Measurements from ENCODE around the gene MAPK1. TPM values are rescaled to one million over a fixed set of nuclear protein-coding genes. Genes with fewer than 3 reads are reported as not detected.
"Not testable (repeated sequence)": the region's sequence is repeated elsewhere in the genome, so short reads cannot be mapped to it uniquely, and the experiment has no call there.

Gene MAPK1
- total RNA-seq, 1 experiment from 2014 or later: 24.6 TPM

DNA sequence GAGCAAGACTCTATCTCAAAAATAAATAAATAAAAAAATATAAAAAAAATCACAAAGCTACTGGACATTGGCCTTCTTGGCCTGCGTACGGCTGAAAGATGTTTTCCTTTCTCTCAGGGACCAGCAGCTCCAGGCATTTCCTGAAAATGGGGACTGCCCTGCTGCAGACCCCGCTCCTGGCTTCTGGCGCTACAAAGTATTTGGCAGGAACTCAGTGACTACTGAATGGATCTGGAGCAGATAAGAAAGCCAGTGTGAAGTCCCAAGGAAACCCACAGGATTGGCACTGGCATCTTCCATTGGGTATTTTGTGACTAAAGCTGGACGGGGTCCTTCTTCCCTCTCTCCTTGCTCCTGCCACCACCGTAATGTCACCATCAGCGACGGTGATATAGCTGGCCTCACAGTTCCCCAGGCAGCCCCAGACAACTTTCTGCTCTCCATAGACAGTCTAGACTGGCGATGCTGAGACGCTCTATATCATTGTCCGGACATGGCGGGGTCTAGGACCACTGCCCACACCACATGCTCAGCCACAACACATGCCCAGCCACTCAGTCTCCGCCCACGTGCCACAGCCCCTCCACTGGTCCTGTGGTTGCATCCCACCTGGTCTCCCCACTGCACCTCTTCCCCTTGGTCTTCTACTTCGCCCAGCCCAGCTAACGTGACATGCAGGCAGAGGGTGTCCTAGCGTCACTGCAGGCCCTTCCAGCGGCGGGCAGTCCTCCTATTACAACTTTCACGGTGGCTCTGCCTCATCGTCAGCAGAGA is 109.2 kb downstream of the MAPK1 start:
- DNase-seq (ENCODE audit: low spot score): no peak

DNA sequence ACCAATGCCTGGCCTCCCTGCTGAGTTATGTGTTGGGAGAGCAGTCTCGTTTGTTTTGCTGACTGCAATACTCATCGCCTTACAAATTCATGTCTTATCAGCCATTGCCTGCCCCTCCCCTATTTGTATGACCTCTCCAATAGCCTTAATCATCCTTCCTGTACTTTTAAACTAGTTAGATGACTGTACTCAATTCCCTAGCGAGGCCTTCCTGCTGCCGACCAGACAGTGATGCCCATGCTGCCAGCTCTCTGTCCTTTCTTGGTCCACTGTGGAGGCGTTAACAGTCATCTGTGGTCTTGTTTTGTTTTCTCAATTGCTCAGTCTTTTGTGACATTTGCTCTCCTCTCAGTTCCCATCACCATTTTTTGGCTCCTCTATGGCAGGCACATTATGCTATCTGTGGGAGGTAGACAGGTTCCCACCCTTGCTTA is 111.6 kb downstream of the MAPK1 start:
- no peak for DNase-seq (ENCODE audit: low spot score)

DNA sequence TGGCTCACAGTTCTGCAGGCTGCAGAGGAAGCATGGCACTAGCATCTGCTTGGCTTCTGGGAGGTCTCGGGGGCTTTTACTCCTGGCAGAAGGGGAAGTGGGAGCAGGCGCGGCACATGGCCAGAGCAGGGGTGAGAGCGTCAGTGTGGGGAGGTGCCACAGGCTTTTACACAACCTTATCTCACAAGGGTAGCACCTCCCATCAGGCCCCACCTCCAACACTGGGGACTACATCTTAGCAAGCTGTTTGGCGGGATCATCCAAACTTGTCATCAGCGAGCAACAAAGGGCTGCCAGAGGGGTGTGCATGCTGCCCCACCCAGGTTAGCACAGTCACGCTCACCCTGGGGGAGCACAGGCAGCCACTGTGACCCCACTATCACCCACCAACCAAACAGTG is 112.9 kb downstream of the MAPK1 start:
- no peak for DNase-seq (ENCODE audit: low spot score)

DNA sequence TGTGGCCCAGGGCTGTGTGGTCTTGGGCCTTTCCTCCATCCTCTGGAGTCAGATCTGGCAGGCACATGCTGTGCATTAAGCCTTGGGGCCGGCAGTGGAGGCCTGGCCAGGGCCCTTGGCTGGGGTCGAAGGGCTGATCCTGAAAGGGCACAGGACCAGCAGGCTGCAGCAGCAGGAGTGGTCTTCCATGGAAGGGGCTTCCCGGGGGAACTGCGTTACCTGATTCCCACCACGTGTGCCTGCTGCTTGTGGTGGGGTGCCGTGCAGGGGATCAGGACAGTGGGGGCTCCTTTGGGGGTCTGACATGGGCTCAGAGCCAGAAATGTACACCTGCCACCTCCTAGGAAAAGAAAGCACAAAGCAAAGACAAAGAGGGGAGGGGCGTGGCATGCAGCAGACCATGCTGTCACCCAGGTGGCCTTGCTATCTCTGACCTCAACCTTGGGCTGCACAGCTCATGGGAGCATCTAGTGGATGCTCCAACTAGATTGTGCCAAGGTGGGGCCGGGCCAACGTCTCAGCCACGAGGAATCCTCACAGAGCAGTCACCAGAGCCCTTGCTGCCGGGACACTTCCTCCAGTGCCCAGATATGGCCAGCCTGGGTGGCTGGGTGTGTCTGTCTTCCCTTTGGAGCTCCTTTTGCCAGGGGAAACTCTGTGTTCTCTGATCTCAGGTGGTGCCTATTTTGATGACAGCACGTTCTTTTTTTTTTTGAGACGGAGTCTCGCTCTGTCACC is 113.9 kb downstream of the MAPK1 start:
- DNase-seq (ENCODE audit: low spot score): no peak

DNA sequence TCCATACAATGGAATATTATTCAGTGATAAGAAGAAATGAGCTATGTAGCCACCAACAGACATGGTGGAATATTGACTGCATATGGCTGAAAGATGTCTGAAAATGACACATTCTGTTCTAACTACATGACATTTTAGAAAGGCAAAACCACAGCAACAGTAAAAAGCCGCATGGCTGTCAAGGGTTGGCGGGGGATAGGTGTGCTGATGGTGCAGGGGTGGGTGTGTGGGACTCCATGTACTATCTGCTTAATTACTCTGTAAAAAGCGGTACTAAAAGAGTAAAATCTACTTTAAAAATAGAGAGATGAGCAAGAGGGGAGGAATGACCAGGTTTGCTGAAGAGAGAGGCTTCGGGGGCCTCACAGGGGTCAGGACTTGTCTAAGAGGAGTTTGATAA is 115.2 kb downstream of the MAPK1 start:
- no peak for DNase-seq (ENCODE audit: low spot score)

DNA sequence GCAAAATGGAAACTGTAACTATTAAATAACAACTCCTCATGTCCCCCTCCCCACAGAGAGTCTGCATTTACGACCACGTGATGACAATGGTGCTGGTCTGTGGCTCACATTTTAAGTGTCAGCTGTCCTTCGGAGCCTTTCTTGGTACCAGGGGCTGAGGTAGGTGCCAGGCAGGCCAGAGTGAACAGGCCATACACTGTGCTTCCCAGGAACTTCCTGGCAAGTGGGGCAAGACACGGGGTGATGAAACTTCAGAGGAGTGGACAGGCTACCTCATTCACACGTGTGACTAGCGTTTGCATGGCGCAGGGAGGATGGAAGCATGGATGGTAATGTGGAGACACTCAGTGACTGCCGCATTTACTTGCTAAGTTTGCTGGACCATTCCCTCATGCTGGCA is 121.5 kb downstream of the MAPK1 start:
- no peak for DNase-seq (ENCODE audit: low spot score)

DNA sequence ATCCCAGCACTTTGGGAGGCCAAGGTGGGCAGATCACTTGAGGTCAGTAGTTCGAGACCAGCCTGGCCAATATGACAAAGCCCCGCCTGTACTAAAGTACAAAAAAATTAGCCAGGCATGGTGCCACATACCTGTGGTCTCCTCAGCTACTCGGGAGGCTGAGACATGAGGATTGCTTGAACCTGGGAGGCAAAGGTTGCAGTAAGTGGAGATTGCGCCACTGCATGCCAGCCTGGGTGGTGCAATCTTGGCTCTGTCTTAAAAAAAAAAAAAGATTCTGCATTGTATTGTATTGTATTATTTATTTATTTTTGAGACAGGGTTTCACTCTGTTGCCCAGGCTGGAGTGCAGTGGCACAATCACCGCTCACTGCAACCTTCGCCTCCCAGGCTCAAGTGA is 122.5 kb downstream of the MAPK1 start:
- DNase-seq (ENCODE audit: low spot score): not testable (repeated sequence)

DNA sequence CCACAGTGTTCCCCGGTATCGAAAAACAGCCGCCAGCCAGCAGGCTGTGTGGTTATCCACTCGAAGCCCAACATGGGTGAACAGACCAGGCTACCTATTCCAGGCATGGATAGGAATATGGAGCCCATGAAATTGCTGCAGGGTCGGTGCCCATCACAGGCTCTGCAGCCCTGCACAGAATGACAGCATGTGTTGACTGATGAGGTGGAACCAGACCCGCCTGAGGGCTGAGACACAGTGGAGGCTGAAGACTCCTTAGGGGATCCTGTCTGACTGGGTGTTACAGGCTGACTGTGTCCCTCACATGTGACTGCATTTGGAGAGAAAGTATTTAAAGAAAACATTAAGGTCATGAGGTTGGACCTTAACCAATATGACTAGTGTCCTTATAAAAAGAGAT is 125.7 kb downstream of the MAPK1 start:
- no peak for DNase-seq (ENCODE audit: low spot score)

DNA sequence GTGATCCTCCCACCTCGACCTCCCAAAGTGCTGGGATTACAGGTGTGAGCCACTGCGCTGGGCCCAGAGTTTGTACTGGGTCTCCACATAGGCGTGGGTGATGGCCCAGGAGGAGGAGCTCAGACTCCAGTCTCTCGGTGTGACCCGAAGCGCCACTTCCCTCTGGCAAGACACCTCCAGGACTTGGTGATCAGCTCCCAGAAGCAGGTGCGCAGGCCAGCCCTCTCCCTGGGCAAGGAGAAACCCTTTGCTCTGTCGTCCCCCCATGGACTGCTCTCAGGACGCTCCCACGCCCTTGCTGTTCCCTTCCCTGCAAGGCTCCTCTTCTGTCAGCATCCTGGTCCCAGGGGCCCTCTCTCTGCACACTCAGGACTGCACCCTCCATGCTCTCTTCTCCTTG is 126.4 kb downstream of the MAPK1 start:
- DNase-seq (ENCODE audit: low spot score): no peak

DNA sequence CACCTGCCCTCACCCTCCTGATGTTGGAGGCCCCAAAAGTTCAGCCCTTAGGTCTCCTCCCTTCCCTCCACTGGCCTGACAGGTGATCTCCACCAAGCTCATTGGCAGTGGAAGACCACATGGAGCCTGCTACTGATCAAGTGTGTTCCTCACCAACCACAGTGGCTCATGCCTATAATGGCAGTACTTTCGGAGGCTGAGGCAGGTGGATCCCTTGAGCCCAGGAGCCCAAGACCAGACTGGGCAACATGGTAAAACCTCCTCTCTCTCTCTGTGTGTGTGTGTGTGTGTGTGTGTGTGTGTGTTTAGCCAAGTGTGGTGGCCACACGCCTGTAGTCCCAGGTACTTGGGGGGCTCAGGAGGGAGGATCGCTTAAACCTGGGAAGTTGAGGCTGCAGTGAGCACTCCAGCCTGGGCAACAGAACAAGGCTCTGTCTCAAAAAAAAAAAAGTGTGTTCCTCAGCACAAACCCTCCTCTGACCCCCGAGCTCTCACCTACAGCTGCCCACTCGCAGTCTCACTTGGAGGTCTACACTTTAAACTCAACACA is 127.5 kb downstream of the MAPK1 start:
- no peak for DNase-seq (ENCODE audit: low spot score)

DNA sequence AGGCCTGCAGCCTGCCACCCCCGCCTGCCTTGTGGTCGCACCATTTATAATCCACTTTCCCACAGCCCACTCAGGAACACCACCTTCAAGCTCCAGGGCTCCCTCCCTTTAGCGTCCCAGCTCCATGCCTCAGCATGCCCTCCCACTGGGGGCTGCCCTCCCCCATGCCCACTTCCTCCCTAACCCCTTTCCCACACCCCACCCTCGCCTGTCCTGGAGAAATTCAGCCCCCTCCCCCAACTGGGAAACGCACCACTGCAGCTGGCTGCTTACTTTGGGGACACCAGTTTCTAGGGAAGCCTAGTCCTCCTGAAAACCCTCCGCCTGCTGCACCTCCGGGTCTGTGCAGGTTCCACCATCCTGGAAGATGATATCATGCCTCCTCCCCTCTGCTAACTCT is 128.5 kb downstream of the MAPK1 start:
- DNase-seq (ENCODE audit: low spot score): no peak

DNA sequence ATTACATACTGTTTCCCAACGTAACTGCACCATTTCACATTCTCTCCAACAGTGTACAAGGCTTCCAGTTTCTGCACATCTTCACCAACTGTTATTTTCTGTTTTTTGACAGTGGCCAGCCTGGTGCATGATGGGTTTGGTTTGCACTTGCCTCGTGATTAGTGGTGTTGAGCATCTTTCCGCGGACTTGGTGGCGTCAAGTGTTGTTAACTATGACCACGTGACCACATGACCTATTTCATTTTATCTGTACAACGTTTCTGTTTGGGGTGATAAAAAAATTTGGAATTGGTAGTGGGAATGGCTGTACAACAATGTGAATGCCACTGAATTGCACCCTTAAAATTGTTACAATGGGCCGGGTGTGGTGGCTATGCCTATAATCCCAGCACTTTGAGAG is 129.4 kb downstream of the MAPK1 start:
- DNase-seq (ENCODE audit: low spot score): no peak

DNA sequence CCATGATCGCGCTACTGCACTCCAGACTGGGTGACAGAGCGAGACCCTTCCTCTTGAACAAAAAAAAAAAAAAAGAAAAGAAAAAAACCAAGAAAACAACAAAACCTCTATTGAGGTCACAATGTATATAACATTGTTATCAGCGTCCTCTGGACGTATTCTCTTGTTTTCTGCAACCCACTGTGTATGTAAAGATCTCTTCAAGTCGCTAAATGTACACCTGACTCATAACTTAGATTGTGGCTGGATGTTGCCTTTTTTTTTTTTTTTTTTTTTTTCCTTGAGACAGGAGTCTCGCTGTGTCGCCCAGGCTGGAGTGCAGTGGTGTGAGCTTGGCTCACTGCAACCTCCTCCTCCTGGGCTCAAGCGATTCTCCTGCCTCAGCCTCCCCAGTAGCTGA is 130.5 kb downstream of the MAPK1 start:
- no peak for DNase-seq (ENCODE audit: low spot score)

DNA sequence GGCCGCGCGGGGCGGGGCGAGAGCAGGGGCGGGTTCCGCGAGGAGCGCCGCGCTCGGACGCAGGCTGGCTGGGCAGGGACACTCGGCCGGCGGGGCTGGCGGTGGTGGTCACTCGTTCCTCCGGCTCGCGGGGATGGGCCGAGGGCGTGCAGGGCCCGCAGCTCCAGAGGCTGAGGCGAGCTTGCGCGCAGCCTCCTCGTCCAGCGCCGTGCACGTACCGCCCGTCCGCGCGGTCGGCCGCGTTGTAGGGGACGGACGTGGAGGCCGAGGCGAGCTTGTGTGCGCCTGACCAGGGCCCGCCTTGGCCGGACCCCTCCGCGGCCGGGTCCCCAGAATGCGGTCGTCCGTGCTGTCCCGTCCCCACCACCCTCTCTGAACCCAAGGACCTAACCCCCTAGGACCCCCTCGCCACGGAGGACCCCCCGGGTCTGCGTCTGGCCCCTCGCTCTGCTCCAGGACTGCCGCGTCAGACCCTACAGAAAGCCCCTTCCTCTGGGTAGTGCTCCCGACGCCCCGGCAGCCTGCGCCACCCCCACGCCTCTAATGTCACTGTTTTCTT is 131.3 kb downstream of the MAPK1 start:
- DNase-seq (ENCODE audit: low spot score): no peak

DNA sequence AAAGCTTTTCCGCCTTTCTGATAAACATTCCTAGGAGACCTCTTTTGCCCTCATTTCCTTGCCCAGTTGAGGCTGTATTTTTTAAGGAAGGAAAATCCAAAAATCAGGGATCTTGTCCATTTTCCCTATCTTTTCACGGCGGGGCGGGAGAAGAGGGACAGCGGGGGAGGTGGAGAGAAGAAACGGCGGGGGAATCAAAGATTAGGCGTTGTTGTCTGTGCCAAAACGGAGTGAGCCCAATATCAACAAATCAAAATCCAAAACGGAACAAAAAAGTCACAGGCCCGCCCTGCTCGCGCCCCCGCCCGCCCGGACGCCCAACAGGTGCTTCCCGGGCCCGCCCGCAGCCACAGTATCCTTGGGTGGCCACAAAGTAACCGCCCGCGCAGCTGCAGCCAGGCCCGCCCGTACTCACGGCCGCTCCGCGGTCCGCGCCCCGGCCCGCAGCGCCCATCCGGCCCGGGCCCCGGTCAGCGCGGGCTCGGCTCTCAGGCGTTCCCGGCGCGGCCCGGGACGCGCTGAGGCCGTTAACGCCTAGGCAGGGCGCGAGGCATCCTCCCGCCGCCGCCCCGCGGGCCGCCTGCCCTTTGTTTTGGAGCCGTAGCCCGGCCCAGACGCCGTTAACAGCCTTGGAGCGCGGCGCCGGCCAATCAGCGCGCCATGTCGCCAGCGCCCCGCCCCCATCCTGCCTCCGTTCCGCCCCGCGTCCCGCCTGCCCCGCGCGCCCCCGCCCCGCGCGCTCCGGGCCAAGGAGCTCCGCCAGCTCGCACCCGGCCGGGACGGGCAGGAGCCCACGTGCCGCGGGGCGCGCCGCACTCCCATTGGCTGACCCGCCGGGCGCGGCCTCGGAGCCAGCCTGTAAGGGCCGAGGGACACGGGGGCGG is 132.0 kb downstream of the MAPK1 start, which contains the start of gene YPEL1:
YPEL1 (minus strand) TSS at position 595 of the 884 bp plus-strand sequence. CDS start 25,050 bp downstream, outside the sequence.
- peak; percentile 69 for DNase-seq (ENCODE audit: low spot score)

DNA sequence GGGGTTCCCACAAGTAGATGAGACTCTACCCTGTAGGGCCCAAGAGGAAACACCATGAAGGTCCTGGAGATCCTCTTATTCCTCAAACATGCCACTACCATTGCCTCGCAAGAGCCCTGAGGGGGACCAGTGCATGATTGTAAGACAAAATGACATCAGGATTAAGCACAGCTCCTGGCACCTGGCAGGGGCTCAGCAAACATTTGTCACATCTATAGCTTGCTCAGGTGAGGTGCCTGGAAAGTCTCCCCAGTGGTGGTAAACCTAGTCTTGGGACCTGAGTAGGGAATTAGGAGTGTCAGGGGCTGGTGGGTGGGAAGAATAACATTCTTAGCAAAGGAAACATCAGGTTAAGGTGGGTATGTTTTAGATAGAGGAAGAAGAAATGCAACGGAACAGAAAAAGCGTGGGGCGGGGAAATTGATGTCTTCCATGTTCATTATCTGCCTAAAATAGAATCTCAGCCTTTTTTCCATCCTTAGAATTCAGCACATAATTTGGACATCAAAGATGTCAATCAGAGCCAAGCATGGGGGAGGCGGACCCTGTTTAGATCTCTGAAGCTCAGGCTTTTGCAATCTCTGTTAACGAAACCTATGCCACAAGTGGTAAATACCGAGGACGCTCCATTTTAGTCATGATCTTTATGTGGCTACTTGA is 132.8 kb downstream of the MAPK1 start:
- DNase-seq (ENCODE audit: low spot score): no peak

DNA sequence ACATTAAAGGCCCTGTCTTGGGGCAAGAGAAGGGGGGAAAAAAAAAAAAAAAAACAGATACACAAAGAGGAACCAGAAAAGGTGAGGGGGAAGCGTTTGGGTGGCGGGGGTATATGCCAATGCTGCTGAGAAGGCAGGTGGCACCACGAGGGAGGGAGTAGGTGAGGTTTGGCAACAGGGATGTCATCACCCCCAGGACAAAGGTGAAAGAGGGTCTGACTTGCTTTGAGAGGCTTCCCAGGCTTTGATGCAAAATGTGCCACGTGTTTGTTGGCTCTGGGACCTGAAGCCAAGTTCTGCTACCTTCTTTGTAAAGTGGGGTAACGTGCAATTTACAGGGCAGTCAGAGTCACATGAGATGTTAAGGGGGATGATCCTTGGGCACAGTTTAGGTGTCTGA is 135.9 kb downstream of the MAPK1 start:
- DNase-seq (ENCODE audit: low spot score): no peak

DNA sequence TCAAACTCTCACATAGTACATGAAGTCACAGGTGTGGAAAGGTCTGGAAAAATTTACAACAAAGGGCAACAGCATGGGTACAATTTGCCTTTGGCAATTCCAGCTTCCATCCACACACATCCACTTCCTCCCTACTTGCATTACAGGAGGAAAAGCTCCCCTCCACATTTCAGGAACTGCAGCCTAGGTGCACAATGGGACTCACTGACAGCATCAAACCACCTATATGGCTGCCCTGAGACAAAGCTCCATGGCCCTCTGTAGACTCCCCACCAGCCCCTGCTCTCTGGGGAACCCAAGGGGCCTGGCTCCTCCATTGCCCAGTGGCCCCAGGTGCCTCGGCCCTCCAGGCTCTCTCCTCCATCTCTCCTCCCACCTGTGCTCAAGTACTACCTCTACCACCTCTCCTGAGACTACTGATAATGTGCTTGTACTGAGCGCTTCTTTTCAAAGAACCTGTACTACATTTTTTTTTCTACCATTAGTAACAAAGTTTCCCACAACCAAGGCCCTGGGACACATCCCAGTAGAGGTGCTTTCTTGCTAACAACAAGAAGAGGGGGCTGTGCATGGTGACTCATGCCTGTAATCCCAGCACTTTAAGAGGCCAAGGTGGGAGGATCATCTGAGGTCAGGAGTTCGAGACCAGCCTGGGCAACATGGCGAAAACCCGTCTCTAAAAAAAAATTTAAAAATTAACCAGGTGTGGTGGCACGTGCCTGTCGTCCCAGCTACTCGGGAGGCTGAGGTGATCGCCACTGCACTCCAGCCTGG is 136.7 kb downstream of the MAPK1 start:
- DNase-seq (ENCODE audit: low spot score): no peak

DNA sequence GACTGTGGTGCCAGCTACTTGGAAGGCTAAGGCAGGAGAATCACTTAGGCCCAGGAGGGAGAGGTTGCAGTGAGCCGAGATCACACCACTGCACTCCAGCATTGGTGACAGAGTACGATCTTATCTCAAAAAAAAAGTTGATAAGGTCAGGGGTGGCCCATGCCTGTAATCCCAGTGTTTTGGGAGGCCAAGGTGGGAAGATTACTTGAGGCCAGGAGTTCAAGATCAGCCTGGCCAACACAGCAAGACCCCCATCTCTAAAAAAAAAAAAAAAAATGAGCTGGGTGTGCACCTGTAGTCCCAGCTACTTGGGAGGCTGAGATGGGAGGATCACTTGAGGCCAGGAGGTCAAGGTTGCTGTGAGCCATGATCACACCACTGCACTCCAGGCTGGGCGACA is 138.3 kb downstream of the MAPK1 start:
- DNase-seq (ENCODE audit: low spot score): not testable (repeated sequence)

DNA sequence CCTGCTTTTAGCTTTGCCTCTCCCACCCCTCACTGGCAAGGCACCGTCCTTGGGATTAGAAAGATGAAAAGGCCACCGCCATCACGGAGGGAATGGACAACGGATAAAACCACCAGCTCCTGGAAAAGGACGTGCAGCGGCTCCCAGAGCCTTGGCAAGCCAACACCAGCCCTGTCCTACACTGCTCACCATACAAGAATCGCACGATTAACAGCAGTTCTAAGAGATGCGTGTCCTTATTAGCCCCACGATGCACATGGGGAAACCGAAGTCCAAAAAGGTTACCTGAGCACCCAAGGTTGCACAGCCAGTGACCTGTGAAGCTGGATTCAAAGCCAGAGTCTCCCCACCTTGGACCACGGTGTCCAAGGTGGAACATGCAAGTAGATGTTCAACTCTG is 139.2 kb downstream of the MAPK1 start:
- no peak for DNase-seq (ENCODE audit: low spot score)

Data from HT-29 (cell line).